ENCODE measurements around the gene TMEM272. TPM values are rescaled to one million over a fixed set of nuclear protein-coding genes. Genes with fewer than 3 reads are reported as not detected.
A peak's percentile ranks its signal among the peaks of the same experiment; 100 is the strongest.

TMEM272 gene, protein sequence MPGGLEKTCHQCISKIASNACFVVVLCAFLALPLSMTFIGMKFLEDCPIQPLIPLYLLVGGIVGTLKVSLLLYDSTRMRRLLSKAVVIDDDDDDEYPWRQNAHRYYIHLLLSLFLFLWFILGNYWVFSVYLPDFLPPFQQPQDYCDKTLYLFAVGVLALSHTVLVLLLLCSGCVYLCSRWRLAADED
- under 1 TPM in 10 of 12 donors, not detected in 2; 0.08 to 0.55 (median 0.17) TPM for polyA plus RNA-seq (ENCODE audit: insufficient read length in 12 of 12)
- long read RNA-seq, donor 1, result 0 reads
- long read RNA-seq, donor 2, result 0 reads
- long read RNA-seq, donor 3, result 0 reads
- long read RNA-seq, donor 4, result 0 reads
- long read RNA-seq, donor 5, result 0 reads
- long read RNA-seq, donor 6, result 0 reads
- long read RNA-seq, donor 7, result 0 reads
- long read RNA-seq, donor 8, result 0 reads
- long read RNA-seq, donor 9, result 0 reads
- long read RNA-seq, donor 10, result 0 reads
- long read RNA-seq, donor 11, result 0 reads

GRCh38 chr13:51844862-51845573 is at the start of gene TMEM272:
TSS of gene TMEM272 (minus strand) at chr13:51845177. CDS start at chr13:51838530, 6,647 bp downstream.
- DNase-seq, result no peak

- no peak for DNase-seq
Observed at GRCh38 chr13:51894239-51894638, 49.3 kb upstream of the TMEM272 start.

GRCh38 chr13:51892657-51893056 is 47.7 kb upstream of the TMEM272 start:
- DNase-seq, result no peak

GRCh38 chr13:51887468-51887867 is 42.5 kb upstream of the TMEM272 start:
- peak; percentile 11 for DNase-seq

GRCh38 chr13:51885651-51886050 is 40.7 kb upstream of the TMEM272 start:
- no peak for DNase-seq

GRCh38 chr13:51883226-51883600 is 38.2 kb upstream of the TMEM272 start:
- DNase-seq, result no peak

DNA sequence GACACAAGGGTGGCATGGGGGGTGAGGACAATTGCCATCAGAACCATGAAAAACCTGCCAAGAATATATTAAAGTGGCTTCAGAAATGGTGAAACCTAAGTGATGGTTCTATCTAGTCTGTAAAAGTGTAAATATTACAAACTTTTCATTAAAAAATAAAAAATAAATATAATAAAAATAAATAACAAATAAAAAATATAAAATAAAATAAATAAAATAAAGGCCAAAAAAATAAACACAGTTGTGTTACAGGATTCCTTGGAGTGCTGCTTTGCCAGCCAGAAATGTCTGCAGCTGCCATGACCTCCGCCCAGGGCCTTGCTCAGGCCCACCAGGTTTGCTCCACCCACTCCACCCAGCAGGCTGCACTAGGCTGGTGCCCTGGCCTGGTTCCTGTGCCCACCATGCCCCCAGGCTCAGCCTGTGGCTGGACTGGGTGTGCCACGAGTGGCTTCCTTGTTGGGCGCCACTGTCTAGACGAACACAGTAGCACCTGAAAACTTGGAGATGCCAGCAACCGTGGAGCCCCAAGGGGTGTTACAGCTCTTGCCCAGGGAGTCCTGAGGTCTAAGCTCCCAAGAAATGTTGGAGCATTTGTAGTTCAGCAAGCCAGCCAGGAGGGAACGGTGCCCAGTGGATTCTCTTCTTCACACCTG is 37.7 kb upstream of the TMEM272 start:
- DNase-seq, result no peak

GRCh38 chr13:51881296-51881695 is 36.3 kb upstream of the TMEM272 start:
- DNase-seq, result no peak

DNA sequence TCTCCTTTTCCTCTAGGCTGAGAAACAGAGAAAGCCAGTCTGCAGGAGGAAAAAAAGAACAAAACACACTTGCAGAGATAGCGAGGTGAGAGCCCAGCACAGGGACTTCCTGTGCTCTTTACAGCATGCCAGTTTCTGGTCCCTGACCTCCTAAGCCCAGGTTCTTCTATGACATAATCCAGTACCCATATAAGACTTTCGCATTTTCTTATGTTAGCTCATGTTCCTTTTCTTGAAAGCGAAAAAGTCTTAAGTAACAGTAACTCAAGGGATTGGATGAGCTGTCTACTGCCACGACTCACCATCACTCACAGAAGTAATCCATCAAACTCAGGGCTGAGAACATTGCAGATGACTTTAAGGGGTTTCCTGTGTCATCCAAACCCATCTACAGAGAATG is 34.2 kb upstream of the TMEM272 start:
- DNase-seq, result no peak

- no peak for DNase-seq
Observed at GRCh38 chr13:51874651-51875050, 29.7 kb upstream of the TMEM272 start.

- no peak for DNase-seq
Observed at GRCh38 chr13:51873837-51874236, 28.9 kb upstream of the TMEM272 start.

GRCh38 chr13:51873117-51873798 is 28.3 kb upstream of the TMEM272 start:
- no peak for DNase-seq

DNA sequence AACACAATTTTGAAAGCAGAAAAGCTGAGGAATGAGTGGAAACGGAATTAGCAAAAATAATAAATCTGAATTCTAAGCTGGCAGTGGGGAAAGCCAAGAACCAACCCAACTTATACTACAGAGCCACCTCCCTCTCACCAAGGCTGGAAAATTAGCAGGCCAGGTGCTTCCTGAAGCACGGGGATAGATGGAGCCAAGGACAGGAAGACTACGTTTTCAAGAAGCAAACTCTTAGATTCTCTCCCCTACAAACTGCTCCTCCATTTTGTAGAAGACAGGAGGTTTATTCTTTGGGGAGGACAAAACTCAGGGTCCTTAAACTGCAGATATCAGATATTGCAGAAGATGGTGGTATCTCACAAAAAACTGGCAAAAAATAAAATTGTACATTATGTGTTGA is 25.6 kb upstream of the TMEM272 start:
- no peak for DNase-seq

DNA sequence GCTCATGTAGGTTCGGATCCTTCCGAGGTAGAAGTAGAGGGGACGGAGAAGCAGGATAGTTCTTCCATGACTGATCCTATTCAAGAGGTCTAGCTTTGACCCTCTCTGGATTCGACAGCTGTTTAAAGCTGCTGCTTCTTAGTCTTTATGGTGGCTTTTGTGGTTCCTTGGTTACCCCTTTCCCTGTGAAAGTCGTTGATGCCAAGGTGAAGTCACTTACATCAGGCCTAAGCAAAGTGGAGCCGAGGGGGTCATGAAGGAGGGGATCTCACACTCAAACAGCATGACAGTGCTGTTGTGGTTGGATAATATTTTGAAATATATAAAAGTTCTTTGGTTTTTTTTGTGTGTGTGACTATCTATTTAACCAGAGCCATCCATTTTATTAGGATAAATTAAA is 24.9 kb upstream of the TMEM272 start:
- no peak for DNase-seq

GRCh38 chr13:51867062-51867461 is 22.1 kb upstream of the TMEM272 start:
- no peak for DNase-seq

DNA sequence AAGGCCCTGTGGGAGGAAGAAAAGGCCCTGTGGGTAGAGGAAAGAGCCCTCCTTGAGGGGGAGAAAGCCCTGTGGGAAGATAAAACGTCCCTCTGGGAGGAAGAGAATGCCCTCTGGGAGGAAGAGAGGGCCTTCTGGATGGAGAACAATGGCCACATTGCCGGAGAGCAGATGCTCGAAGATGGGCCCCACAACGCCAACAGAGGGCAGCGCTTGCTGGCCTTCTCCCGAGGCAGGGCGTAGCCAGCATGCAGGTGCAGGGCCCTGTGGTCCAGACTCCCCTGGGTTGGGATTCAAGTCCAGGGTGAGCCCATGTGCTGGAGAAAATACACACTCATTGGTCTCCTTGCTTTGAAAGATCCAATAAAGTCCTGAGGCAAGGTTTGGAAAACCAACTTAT is 20.9 kb upstream of the TMEM272 start:
- no peak for DNase-seq

DNA sequence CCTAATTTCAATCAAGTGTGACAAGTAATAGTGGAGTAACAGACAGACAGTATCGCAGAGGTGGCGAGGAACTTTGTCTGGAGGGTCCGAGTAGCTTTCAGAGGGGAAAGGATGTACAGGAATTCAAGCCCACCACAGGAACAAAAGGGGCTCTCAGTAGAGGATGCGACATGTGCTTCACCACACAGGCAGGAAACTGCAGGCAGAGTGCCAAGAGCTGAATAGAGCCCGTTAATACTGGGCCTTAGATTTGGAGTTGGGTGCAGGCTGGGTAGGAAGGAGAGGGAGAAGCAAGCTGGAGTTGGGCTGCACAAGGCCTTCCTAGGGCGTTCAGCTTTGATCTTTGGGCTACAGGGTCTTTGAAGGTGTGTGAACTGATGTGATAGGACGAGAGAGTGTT is 18.0 kb upstream of the TMEM272 start:
- no peak for DNase-seq

- DNase-seq, result no peak
Observed at GRCh38 chr13:51861723-51862300, 16.8 kb upstream of the TMEM272 start, which contains the start of gene CCDC70. TSS of gene CCDC70 (plus strand) at chr13:51861969. CDS start at chr13:51865412, 3,443 bp downstream.

DNA sequence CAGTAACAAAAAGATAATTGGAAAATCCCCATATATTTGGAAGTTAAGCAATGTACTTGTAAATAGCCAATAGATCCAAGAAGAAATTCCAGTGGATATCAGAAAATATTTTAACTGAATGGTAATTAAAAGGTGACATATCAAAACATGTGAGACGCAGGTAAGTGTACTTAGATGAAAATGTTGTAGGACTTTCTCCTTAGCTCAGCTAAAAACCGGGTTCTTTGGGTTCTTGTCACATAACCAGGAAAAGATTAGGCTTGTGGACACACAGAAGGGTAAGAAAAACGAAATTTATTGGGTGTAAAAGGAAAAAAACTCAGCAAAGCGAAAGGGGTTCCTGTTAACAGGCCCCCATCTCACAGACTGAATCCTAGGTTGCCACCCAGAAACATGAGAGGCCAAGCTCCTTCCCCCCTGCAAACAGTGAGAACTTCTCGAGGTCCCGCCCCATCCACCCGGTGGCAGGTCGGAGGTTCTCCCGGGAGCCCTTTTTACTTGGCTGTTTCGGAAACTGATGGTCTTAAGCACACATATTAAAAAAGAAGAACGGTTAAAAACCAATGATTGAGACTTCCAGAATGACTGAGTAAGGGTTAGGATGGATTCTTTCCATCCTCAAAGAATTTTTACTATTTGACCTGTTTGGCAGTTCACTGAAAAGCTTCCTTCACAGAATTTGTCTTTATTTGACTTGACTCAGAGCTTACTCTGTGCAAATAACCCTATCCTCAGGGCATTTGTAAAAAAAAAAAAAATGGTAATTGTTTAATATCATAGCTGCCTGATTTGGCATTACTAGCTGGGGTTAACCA is 13.7 kb upstream of the TMEM272 start:
- no peak for DNase-seq

GRCh38 chr13:51856998-51857397 is 12.0 kb upstream of the TMEM272 start:
- DNase-seq, result no peak
